ENCODE results near the gene HSPA1L.
"Not testable (repeated sequence)": the region's sequence is repeated elsewhere in the genome, so short reads cannot be mapped to it uniquely, and the experiment has no call there.

DNA sequence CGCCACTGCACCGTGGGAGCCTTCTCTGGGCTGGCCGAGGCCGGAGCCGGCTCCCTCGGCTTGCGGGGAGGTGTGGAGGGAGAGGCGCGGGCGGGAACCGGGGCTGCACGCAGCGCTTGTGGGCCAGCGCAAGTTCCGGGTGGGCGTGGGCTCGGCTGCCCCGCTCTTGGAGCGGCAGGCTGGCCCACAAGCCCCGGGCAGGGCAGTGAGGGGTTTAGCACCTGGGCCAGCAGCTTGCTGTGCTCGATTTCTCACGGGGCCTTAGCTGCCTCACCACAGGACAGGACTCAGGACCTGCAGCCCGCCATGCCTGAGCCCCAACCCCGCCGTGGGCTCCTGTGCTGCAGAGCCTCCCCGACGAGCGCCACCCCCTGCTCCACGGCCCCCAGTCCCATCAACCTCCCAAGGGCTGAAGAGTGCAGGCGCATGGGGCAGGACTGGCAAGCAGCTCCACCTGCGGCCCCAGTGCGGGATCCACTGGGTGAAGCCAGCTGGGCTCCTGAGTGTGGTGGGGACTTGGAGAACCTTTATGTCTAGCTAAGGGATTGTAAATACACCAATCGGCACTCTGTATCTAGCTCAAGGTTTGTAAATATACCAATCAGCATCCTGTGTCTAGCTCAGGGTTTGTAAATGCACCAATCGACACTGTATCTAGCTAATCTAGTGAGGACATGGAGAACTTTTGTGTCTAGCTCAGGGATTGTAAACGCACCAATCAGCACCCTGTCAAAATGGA is 37.1 kb upstream of the HSPA1L start:
- TF ChIP-seq BCL11B (tag by site-specific recombination; IDR thresholded peaks at IDR 0.05; ENCODE audit: low read depth); ZNF311 (tag by site-specific recombination; IDR thresholded peaks at IDR 0.05; ENCODE audit: borderline replicate concordance); ZNF404 (tag by site-specific recombination; IDR thresholded peaks at IDR 0.05); YY1 (tag by site-specific recombination; IDR thresholded peaks at IDR 0.05); ZNF792 (tag by site-specific recombination; IDR thresholded peaks at IDR 0.05); ZBTB48 (tag by site-specific recombination; IDR thresholded peaks at IDR 0.05): not testable (repeated sequence)
- TF ChIP-seq, protein P1, sequence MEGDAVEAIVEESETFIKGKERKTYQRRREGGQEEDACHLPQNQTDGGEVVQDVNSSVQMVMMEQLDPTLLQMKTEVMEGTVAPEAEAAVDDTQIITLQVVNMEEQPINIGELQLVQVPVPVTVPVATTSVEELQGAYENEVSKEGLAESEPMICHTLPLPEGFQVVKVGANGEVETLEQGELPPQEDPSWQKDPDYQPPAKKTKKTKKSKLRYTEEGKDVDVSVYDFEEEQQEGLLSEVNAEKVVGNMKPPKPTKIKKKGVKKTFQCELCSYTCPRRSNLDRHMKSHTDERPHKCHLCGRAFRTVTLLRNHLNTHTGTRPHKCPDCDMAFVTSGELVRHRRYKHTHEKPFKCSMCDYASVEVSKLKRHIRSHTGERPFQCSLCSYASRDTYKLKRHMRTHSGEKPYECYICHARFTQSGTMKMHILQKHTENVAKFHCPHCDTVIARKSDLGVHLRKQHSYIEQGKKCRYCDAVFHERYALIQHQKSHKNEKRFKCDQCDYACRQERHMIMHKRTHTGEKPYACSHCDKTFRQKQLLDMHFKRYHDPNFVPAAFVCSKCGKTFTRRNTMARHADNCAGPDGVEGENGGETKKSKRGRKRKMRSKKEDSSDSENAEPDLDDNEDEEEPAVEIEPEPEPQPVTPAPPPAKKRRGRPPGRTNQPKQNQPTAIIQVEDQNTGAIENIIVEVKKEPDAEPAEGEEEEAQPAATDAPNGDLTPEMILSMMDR (tag by site-specific recombination; IDR thresholded peaks at IDR 0.05) = not testable (repeated sequence)

Data from HEK293 (cell line).